ENCODE data around the gene AMY1C. TPM values are rescaled to one million over a fixed set of nuclear protein-coding genes. Genes with fewer than 3 reads are reported as not detected.
"Not testable (repeated sequence)": the region's sequence is repeated elsewhere in the genome, so short reads cannot be mapped to it uniquely, and the experiment has no call there.

Gene AMY1C
- not detected in 2 replicates for polyA plus RNA-seq (2011; rRNA removed)
- not detected in 2 replicates for polyA minus RNA-seq (2011; rRNA and poly(A)+ RNA removed)

DNA sequence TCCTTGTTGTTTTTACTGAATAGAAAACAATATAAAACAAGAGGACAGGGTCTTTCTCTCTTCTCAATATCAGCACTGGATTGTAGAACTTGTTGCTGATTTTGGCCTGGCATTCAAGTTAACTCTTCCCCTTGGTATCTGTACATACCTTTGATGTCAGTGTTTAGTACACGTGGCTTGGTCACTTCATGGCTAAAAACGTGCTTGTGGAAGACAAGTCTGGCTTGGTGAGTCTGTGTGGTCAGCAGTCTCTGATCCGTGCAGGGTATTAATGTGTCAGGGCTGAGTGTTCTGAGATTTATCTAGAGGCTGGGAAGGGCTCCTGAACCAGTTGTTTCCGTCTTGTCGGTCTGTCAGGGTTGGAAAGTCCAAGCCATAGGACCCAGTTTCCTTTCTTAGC is at the start of gene AMY1C:
AMY1C (plus strand) TSS at position 301 of the 400 bp plus-strand sequence. CDS start 572 bp downstream, outside the sequence.
- H3K27ac ChIP-seq (ENCODE audit: low read depth, low read length); H3K27me3 ChIP-seq (ENCODE audit: control insufficient read depth, insufficient read depth, low read length); CTCF ChIA-PET; H3K4me3 ChIP-seq (ENCODE audit: low read depth, low read length); POLR2A ChIA-PET; H3K9me3 ChIP-seq (ENCODE audit: control insufficient read depth, insufficient read depth, low read length); DNase-seq (ENCODE audit: low read depth, low spot score): not testable (repeated sequence)

- H3K27ac ChIP-seq (ENCODE audit: low read depth, low read length); DNase-seq (ENCODE audit: low read depth, low spot score); H3K27me3 ChIP-seq (ENCODE audit: control insufficient read depth, insufficient read depth, low read length); H3K9me3 ChIP-seq (ENCODE audit: control insufficient read depth, insufficient read depth, low read length); H3K4me3 ChIP-seq (ENCODE audit: low read depth, low read length); POLR2A ChIA-PET; CTCF ChIA-PET: not testable (repeated sequence)
Observed at GRCh38 chr1:103700669-103701068, 49.0 kb upstream of the AMY1C start.

GRCh38 chr1:103701256-103701655 is 48.4 kb upstream of the AMY1C start:
- POLR2A ChIA-PET; H3K4me3 ChIP-seq (ENCODE audit: low read depth, low read length); H3K27ac ChIP-seq (ENCODE audit: low read depth, low read length); H3K27me3 ChIP-seq (ENCODE audit: control insufficient read depth, insufficient read depth, low read length); H3K9me3 ChIP-seq (ENCODE audit: control insufficient read depth, insufficient read depth, low read length); CTCF ChIA-PET; DNase-seq (ENCODE audit: low read depth, low spot score): not testable (repeated sequence)

DNA sequence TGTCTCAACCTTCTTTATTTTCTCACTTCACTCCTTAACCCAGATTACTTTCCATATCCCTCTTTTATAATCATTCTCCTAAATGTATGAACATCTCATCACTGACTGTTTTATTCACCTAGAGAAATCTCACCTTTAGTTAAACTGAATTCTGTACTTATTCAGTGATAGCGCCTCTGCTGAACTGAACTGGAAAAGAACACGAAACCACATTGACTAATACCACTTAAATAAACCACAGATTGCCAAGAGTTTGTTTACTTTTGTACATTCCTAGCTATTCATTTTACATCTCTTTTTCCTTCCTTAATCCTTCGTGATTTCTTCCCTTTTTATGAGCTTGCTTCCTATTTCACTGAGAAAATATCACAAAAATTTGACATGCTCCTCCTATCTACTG is 42.0 kb upstream of the AMY1C start:
- CTCF ChIA-PET; DNase-seq (ENCODE audit: low read depth, low spot score); H3K27ac ChIP-seq (ENCODE audit: low read depth, low read length); H3K9me3 ChIP-seq (ENCODE audit: control insufficient read depth, insufficient read depth, low read length); POLR2A ChIA-PET; H3K27me3 ChIP-seq (ENCODE audit: control insufficient read depth, insufficient read depth, low read length); H3K4me3 ChIP-seq (ENCODE audit: low read depth, low read length): not testable (repeated sequence)

DNA sequence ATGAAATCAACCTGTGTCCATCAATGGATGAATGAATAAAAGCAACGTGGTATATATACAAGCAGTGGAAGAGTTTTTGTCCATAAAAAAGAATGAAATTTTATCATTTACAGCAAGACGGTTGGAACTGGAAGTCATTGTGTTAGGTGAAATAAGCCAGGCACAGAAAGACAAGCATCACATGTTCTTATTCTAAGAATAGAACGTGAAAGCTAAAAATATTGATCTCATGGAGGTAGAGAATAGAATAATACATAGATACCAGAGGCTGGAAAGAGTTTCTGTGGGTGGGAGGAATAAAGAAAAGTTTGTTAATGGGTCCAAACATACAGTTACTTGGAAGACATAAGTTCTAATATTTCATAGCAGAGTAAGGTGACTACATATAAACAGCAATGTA is 39.3 kb upstream of the AMY1C start:
- DNase-seq (ENCODE audit: low read depth, low spot score); POLR2A ChIA-PET; H3K9me3 ChIP-seq (ENCODE audit: control insufficient read depth, insufficient read depth, low read length); H3K27me3 ChIP-seq (ENCODE audit: control insufficient read depth, insufficient read depth, low read length); H3K27ac ChIP-seq (ENCODE audit: low read depth, low read length); H3K4me3 ChIP-seq (ENCODE audit: low read depth, low read length); CTCF ChIA-PET: not testable (repeated sequence)

DNA sequence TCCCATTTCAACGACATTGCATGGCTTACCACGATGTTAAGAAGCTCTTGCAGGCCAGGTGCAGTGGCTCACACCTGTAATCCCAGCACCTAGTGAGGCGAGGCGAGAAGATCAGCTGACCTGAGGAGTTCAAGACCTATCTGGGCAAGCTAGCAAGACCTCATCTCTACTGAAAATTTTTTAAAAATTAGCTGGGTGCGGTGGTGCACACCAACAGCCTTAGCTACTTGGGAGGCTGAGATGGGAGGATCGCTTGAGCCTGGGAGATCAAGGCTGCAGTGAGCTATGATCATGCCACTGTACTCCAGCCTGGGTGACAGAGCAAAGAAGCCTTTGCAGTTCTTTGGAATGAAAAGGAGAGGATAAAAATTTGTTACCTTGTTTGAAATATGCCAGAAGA is 32.3 kb upstream of the AMY1C start:
- H3K27me3 ChIP-seq (ENCODE audit: control insufficient read depth, insufficient read depth, low read length); POLR2A ChIA-PET; H3K27ac ChIP-seq (ENCODE audit: low read depth, low read length); CTCF ChIA-PET; H3K4me3 ChIP-seq (ENCODE audit: low read depth, low read length); DNase-seq (ENCODE audit: low read depth, low spot score); H3K9me3 ChIP-seq (ENCODE audit: control insufficient read depth, insufficient read depth, low read length): not testable (repeated sequence)

- H3K27me3 ChIP-seq (ENCODE audit: control insufficient read depth, insufficient read depth, low read length); H3K9me3 ChIP-seq (ENCODE audit: control insufficient read depth, insufficient read depth, low read length); H3K27ac ChIP-seq (ENCODE audit: low read depth, low read length); CTCF ChIA-PET; POLR2A ChIA-PET; DNase-seq (ENCODE audit: low read depth, low spot score); H3K4me3 ChIP-seq (ENCODE audit: low read depth, low read length): not testable (repeated sequence)
Observed at GRCh38 chr1:103721473-103721872, 28.2 kb upstream of the AMY1C start.

DNA sequence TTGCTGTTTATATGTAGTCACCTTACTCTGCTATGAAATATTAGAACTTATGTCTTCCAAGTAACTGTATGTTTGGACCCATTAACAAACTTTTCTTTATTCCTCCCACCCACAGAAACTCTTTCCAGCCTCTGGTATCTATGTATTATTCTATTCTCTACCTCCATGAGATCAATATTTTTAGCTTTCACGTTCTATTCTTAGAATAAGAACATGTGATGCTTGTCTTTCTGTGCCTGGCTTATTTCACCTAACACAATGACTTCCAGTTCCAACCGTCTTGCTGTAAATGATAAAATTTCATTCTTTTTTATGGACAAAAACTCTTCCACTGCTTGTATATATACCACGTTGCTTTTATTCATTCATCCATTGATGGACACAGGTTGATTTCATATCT is 14.4 kb upstream of the AMY1C start:
- DNase-seq (ENCODE audit: low read depth, low spot score); POLR2A ChIA-PET; H3K27me3 ChIP-seq (ENCODE audit: control insufficient read depth, insufficient read depth, low read length); CTCF ChIA-PET; H3K9me3 ChIP-seq (ENCODE audit: control insufficient read depth, insufficient read depth, low read length); H3K27ac ChIP-seq (ENCODE audit: low read depth, low read length); H3K4me3 ChIP-seq (ENCODE audit: low read depth, low read length): not testable (repeated sequence)

DNA sequence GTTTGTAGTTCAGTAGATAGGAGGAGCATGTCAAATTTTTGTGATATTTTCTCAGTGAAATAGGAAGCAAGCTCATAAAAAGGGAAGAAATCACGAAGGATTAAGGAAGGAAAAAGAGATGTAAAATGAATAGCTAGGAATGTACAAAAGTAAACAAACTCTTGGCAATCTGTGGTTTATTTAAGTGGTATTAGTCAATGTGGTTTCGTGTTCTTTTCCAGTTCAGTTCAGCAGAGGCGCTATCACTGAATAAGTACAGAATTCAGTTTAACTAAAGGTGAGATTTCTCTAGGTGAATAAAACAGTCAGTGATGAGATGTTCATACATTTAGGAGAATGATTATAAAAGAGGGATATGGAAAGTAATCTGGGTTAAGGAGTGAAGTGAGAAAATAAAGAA is 11.7 kb upstream of the AMY1C start:
- CTCF ChIA-PET; DNase-seq (ENCODE audit: low read depth, low spot score); H3K27ac ChIP-seq (ENCODE audit: low read depth, low read length); H3K4me3 ChIP-seq (ENCODE audit: low read depth, low read length); H3K9me3 ChIP-seq (ENCODE audit: control insufficient read depth, insufficient read depth, low read length); H3K27me3 ChIP-seq (ENCODE audit: control insufficient read depth, insufficient read depth, low read length); POLR2A ChIA-PET: not testable (repeated sequence)

DNA sequence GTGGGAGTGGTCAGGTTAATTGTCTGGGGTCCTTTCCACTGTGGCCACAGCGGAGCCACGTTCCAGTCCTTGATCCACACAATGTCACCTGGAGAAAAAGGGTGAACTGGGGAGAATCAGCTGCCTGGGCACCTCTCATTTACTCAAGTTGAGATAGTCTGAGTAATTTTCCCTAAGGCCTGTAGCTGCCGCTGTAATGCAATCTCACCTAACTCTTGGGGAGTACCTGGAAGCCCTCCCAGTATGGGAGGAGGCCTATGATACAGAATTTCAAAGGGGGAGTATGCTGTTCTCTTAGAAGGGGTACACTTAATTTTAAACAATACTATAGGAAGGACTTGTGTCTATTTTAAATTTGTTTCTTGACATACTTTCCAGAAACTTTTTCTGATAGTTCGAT is 5.2 kb upstream of the AMY1C start:
- DNase-seq (ENCODE audit: low read depth, low spot score); CTCF ChIA-PET; H3K27me3 ChIP-seq (ENCODE audit: control insufficient read depth, insufficient read depth, low read length); H3K9me3 ChIP-seq (ENCODE audit: control insufficient read depth, insufficient read depth, low read length); POLR2A ChIA-PET; H3K4me3 ChIP-seq (ENCODE audit: low read depth, low read length); H3K27ac ChIP-seq (ENCODE audit: low read depth, low read length): not testable (repeated sequence)

DNA sequence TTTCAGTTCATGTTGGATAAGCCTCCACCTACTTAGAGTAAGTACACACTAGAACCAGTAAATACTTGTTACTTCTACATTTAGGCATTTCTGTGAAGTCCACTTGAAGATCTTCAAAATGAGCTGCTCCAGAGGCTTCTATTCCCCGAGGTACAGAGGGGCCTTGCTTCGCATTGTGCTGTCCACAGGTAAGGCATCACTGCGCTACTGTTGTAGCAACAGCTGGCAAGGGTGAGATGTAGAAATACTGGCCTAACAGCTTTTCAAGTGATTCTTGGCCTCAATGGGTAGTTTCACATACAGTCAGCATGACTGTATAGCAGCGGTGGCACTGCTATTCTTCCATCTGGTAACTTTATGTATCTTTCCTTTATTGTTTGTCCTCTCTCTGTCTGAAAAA is 4.7 kb upstream of the AMY1C start:
- H3K27ac ChIP-seq (ENCODE audit: low read depth, low read length); CTCF ChIA-PET; POLR2A ChIA-PET: not testable (repeated sequence)

DNA sequence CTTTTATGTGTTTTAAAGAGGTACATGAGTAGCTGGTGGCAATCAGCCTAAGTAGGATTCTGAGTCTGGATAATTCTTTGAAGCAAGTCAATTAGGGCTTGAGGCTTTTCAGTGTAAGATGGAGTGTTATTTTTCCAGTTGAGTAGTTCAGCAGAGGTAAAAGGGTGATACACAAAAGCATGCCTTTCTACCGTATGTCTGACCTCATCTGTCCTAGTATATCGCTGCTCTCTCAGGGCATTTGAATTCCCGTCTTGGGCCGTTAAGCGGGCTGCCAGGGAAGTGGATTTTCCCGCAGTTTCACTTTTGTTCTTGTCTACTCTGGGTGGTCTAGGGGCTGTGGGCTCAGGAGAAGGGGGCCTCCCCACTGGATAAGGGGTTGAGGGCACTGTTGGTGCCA is 1.4 kb upstream of the AMY1C start:
- POLR2A ChIA-PET; CTCF ChIA-PET; H3K27ac ChIP-seq (ENCODE audit: low read depth, low read length); DNase-seq (ENCODE audit: low read depth, low spot score); H3K9me3 ChIP-seq (ENCODE audit: control insufficient read depth, insufficient read depth, low read length); H3K4me3 ChIP-seq (ENCODE audit: low read depth, low read length); H3K27me3 ChIP-seq (ENCODE audit: control insufficient read depth, insufficient read depth, low read length): not testable (repeated sequence)

More for the DNA sequence above, 4.7 kb upstream of the AMY1C start:
- not testable (repeated sequence) for H3K4me3 ChIP-seq (ENCODE audit: low read depth, low read length); H3K9me3 ChIP-seq (ENCODE audit: control insufficient read depth, insufficient read depth, low read length); H3K27me3 ChIP-seq (ENCODE audit: control insufficient read depth, insufficient read depth, low read length); DNase-seq (ENCODE audit: low read depth, low spot score)
